NCI-H2029 treated with DMSO at 0.1 percent for 48 hours (cell line): ENCODE measurements around the gene PABPC1L.
"Not testable (repeated sequence)": the region's sequence is repeated elsewhere in the genome, so short reads cannot be mapped to it uniquely, and the experiment has no call there.

Experiments
- DNase-seq: peaks from one replicate; lab custom pipeline; 2025; lab: John Stamatoyannopoulos, UW

Gene PABPC1L

DNA sequence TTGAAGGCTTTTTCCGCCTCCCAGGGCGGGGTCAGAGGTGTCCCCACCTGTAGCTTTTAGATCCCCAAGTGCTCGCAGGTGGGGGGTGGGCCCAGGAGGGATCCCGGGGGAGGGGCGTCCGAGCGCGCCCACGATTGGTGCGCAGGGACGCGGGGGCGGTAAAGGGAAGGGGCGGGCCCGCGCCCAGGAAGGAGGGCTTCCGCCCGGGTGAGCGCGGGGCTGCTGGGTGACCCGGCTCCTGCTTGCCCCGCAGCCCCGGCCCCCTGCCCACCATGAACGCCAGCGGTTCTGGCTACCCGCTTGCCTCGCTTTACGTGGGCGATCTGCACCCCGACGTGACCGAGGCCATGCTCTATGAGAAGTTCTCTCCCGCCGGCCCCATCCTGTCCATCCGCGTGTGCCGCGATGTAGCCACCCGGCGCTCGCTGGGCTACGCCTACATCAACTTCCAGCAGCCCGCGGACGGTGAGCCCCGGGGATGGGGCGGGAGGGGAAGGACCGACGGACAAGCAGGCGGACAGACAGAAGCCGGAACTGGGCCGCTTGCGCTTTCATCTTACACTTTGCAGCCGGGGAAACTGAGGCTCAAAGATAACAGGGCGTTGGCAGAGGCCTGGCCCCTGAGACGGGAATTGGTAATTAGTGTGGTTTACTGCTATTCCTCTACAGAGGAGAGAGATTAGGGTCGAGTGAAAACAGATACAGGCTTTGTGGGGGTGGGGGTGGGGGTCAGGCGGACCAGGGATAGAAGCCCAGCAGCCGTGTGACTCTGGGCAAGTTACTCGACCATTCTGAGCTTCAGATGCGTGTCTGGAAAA, at the start of gene PABPC1L:
Gene PABPC1L, plus strand, starts transcription at position 189 of the 818 bp plus-strand sequence. Its CDS starts 84 bp downstream, at position 273.
- DNase-seq: peak; percentile 29

DNA sequence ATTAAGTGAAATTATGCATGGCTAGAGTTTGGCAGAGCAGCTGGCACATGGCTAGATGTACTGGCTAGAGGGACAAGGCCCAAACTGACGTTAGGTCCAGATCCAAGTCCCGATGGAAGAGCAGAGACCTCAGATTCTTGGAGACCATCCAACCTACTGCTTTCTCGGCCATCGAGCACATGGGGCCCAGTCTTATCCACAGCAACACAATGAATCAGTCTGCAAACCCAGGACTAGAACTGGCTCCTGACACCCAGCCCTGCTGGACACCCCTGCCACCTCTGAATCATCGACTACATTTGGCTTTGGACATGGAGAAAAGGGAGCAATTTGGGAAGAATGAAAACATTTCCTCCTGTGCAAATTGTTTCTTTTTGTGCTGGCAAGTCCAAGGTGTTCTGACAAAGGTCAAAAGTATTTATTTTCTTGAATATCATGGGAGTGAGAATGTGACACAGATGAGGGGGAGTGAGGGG, 48.3 kb upstream of the PABPC1L start:
- no peak for DNase-seq

DNA sequence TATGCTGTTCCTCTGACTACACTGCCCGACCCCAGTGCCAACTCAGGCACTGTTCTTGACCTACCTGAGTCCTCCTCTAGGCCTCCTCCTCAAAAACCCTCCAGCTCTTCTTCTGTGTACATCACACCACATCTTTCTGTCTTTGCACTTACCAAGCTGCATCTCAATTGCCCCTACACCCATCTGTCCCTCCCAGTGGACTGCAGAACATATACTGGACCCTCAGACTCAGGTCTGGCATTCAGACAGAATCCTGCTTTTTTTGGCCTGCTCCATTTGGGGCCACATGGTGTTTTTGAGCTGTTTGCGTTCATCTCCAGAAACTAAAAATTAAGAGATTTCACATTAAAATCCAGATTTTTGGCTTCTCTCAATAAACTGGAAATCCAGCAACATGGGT, 47.6 kb upstream of the PABPC1L start:
- DNase-seq: no peak

- not testable (repeated sequence) for DNase-seq
Measured at GRCh38 chr20:44863365-44864084, 46.3 kb upstream of the PABPC1L start.

GRCh38 chr20:44864493-44864892, 45.4 kb upstream of the PABPC1L start:
- DNase-seq: not testable (repeated sequence)

DNA sequence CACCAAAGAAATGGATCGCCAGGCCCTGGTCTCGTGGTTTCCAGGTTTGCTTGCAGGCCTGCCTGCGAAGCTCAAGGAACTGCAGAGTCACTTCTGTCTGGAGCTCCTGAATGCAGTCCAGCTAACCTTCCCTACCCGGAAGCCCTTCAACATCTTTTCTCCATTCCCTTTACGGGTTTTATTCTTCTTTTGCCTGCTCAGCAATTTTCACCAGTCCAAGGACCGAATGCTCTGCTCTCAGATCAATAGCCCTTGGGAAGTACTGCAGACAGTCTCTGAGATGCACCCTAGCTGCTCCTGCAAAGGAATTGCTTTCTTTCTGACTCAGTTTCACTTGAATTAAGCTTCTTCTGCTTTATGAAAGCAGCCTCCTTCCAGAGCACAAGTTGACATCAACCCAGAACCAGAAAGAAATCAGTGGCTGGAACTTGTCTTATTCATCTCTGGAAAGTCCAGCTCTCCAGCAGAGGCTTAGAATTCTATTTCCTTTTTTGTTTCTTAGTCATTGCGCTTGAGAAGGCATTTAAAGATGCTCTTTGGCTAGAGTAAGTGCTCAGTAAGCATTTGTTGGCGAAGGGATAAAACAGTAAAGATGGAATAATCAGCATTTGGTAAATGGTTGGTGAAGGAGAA, 43.0 kb upstream of the PABPC1L start:
- DNase-seq: no peak

DNA sequence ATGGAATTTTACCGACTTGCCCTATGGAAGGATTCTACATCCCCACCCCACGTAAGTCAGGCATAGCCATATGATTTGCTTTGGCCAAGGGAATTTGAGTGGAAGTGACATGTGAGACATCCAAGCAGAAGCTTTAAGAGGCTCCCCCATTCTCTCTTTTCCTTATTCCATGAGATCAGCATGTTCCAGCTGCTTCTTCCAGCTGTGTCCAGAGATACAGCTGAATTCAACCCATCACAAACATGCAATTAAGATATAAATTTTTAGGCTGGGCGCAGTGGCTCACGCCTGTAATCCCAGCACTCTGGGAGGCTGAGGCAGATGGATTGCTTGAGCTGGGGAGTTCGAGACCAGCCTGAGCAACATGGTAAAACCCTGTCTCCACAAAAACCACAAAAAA, 40.4 kb upstream of the PABPC1L start:
- no peak for DNase-seq

GRCh38 chr20:44882360-44882759, 27.5 kb upstream of the PABPC1L start:
- not testable (repeated sequence) for DNase-seq

DNA sequence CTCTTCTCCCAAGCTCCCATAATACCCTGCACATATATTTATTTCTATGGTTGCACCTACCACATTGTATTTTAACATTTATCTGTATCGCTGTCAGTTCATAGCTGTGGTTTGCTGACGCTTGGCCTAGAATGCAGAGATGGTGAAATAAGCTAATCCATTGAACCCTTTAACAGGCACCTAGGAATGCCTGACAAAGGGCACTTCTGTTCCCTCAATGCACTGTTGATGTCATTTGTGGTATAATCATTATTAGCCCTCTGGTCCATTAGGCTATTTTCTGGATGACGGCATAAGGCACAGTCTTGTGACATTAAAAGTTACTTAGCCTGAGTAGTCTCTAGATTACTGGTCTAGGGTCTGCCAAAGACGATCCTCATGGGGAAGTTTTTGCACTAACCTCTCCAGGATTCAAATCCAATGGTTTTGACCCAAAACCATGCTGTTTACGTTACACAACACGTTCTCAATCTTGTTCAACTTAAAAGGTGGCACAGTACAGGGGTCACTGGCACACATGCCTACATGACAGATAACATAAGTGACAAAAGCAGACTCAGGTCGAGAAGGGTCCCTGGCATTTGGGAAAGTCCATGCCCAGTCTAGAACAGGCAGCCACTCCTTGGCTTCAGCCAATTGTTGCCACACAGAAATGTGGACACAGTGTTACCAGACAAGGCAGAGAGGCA, 26.5 kb upstream of the PABPC1L start:
- no peak for DNase-seq

GRCh38 chr20:44884907-44885391, 24.9 kb upstream of the PABPC1L start:
- no peak for DNase-seq

GRCh38 chr20:44885392-44886265, 24.2 kb upstream of the PABPC1L start, which contains the start of gene YWHAB:
Gene YWHAB, plus strand, starts transcription at chr20:44885705. Its CDS starts 15,829 bp downstream, at chr20:44901534.
- DNase-seq: peak; percentile 93

DNA sequence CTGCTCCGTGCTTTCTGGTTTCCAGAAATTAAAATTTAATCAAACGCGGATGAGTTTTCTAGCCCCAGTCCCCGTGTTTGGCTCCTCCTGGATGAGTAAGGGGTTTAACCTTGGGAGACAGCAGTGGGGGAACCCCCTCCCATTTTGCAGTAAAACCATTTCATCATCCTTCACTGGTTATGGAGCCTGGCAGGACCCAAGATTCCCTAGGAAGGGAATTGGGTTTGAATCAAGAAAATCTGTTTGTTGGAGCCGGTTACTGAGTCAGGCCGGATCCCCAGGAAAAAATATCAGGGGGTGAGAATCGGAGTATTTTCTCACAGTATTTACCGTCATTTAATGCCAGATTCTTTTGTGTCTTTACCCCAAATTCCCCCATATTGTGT, 23.6 kb upstream of the PABPC1L start:
- no peak for DNase-seq

- DNase-seq: no peak
Measured at GRCh38 chr20:44886828-44887227, 23.0 kb upstream of the PABPC1L start.

- DNase-seq: no peak
Measured at GRCh38 chr20:44887466-44887865, 22.4 kb upstream of the PABPC1L start.

DNA sequence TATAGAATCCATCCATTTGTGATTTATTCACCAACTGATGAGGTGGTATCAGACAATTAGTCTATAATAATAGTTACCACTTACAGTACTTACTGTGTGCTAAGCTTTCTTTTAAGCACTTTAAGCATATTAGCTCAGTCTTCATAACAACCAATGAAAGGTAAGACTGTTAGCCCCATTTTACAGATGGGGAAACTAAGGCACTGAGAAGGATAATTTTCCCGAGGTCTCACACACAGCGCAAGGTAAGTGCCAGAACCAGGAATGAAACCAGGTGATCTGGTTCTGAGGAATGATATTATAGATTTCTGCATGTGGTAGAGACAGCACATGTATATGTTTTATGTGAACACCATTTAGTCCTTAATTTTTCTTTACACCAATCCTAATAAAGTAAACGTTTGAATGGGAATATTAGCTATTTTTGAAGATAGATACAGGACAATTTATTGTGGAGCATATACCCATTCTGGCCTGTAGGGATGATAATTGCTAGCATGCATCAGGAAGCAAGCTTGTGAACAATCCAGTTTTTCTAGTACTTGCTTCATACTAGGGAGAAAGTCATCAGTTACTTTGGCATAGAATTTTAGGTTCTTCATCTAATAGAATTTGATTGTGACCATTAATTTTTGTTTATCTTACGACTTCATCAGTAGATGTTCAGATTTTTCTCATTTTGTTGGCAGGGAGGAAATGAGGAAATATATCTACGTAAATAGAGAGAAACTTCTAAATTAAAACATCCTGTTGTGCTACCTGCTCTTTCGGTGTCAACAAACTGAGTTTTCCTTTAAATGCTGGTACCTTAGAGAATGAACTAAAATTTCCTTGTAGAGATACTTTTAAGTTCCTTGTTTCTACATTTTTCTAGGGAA, 21.4 kb upstream of the PABPC1L start:
- DNase-seq: no peak

GRCh38 chr20:44891826-44892225, 18.0 kb upstream of the PABPC1L start:
- no peak for DNase-seq

GRCh38 chr20:44894959-44895358, 14.9 kb upstream of the PABPC1L start:
- no peak for DNase-seq

DNA sequence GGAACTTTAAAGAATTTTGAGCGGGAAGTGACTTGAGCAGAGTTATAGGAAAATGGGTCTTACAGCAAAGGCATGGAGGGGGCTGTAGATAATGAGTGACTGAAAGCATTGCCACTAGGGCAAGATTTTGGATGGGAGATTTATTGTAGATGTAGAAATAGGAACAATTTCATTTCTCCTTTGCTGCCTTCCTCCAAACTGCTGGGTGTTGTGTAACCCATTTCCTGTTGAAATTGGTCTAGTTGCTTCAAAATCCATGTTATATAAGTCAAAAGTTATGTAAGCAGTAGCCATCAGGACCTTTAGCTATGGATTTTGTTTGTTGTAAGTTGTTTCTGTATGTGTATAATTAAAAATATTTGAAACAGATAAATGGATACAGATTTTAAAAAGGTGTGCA, 13.3 kb upstream of the PABPC1L start:
- no peak for DNase-seq

- DNase-seq: no peak
Measured at GRCh38 chr20:44897133-44897532, 12.7 kb upstream of the PABPC1L start.
